Stimulated activated naive CD4-positive, alpha-beta T cell (primary cell): ENCODE results near the gene STARD8.
"Not testable (repeated sequence)": the region's sequence is repeated elsewhere in the genome, so short reads cannot be mapped to it uniquely, and the experiment has no call there.

ENCODE experiments used
- DNase-seq, 6 experiments: peaks; one replicate each; lab custom pipeline; 2025; lab: John Stamatoyannopoulos, UW

STARD8 gene

GRCh38 chrX:68658530-68658929, 11.1 kb downstream of the STARD8 start:
- no peak for DNase-seq

DNA sequence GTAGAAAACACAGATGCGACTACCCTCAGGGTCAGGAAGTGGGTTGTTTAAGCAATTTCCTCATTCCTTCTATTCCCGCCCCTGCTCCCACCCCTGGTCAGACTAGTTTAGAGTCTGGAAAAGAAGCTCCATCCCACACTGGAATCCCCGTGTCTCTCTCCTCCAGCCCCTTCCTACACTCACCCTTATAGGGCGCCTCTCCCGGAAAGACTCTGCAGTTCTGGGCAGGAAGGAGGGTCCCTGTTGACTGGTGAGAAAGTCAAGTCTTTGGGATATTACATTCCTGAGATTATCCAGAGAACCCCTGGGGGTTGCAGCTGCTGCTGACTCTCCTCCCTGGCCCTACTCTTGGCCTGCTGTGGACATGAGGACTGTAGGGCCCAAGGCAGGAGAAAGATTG, 11.9 kb downstream of the STARD8 start:
- DNase-seq: no peak

GRCh38 chrX:68659786-68660185, 12.3 kb downstream of the STARD8 start:
- no peak for DNase-seq

DNA sequence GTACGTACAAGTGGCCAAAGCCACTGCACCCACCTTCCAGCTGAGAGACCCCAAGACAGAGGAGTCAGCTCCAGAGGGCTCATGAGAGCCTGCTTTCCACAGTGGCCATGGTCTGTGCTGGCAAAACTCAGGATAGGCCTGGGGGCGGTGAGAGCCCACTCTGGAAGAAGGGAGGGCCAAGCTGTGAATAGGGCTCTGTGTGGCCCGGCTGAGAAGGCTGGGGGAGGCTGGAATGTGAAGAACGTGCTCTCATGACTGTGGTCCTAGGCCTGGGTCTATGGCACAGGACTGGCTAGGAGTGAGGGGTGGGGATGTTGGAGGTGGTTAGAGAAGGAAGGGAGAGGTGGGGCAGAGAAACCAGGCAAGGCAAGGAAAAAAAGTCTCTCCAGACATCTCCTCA, 13.3 kb downstream of the STARD8 start:
- DNase-seq: no peak

- DNase-seq: no peak
Observed at GRCh38 chrX:68665502-68665901, 18.0 kb downstream of the STARD8 start.

DNA sequence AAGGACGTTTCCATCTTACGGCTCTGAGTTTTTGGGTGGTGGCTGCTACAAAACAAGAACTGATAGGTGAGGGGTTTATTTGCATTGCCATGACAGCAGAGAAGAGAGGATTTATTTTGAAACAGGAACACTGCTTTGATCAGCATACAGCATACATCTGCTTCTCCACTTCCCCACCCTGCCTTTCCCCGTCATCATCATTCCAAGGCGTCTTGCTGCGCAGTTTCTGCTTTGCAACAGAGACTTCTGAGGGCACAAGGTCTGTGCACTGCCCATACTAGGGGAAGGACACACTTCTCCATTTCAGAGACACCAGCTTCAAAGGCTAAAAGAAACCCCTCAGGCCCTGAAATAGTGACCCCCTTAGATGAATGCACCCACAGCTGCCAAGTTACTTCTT, 19.1 kb downstream of the STARD8 start:
- no peak for DNase-seq

DNA sequence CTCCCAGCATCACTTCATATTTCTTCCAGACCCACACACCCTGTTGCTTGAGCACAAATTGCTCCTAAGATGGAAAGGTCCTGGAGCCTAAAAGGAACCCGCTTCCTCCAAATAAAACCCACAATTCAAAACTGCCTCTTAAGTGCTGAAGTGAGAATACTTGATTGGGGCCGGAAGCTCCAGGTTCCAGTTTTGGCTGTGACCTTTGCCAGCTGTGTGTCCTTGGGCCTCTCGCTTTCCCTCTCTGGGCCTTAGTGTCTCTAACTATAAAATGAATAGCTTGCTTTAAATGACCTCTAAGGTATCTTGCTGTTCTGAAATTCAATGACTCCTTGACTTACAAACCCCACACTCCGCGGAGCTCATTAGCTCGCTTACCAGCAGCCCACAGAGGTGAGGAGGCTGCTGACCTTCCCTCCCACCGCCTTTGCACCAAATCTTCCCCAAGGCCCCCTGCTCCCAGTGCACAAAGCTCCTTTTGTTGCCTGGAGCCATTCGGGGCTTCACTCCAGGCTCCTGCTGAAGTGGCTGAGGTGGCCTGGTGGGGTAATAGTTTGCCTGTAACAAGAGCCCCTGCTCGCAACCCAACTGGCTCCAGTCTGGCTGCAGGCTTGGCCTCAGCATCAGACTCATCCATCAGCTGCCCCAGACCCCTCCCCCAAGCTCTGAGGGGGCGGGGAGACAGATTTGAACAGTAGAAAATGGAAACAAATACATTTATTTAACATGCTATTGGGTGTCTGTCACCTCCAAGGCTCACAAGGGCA, 21.8 kb downstream of the STARD8 start:
- DNase-seq: no peak

DNA sequence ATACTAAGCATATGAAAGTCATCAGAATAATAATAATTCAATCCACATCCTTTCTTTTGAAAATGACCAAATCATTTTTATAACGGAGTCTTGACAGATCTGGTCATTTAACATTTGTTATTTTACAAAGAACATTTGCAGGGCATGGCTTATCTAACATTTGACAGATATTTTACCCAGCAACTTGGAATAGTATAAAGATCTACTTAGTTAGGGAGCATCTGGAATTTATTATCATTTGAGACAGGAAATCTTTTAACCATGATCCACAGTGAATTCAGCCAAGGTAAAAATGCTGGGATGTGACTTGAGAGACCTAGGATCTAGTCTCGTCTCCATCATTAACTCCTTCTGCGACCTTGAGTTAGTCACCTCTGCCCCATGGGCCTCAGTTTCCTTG, 22.4 kb downstream of the STARD8 start:
- no peak for DNase-seq

DNA sequence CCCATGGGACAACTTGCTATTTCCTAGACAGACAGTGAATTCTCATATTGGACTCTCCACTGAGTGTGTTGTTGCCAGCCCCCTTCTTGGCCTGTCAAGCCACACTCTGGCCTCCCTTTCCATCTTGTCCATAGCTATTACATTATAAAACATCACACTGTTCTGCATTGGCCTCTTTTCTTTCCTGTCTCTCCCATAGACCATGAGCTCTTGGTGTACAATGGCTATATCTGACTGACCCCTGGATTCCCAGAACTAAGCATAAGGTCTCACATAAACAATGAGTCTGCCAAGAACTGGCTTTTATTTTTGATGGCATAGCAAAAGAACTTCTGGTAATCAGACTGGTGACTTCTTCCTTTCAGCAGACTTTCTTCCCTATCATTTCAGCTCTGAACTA, 23.8 kb downstream of the STARD8 start:
- DNase-seq: no peak

DNA sequence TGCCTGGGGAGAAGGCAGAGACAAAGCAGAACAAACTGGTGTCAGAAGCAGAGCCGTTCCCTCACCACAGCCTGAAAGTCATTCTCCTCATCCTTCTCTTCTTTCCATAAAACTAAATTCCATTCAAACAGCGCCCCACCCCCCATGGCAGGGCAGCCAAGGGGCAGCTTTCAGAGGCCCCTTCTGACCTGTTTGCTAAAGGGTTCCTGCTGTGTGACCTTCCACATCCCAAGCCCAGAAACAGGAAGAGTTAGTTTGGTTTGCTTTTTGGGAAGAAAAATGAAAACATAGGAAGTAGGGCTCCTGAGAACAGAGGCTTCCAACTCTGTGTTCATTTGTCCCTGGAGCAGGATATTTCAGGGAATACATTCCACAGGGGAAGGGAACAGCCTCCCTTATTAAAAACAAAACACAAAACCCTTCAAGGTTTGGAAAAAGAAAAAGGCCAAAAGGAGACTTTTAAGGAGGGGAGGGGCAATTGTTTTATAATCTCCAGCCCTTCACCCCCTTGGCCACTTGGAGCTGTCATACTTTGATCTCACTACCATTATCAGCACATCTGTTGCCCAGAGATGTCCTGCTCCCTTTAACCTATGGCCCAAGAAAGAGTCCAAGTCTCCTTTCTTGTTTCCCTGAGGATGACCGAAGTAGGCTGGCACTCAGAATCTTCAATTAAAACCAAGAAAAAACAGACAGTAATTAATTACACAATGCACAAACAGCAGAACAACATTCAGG, 25.3 kb downstream of the STARD8 start:
- DNase-seq: no peak

GRCh38 chrX:68675571-68675970, 28.1 kb downstream of the STARD8 start:
- DNase-seq: no peak

GRCh38 chrX:68676335-68676734, 28.9 kb downstream of the STARD8 start:
- DNase-seq: no peak

GRCh38 chrX:68677998-68678397, 30.5 kb downstream of the STARD8 start:
- DNase-seq: no peak

DNA sequence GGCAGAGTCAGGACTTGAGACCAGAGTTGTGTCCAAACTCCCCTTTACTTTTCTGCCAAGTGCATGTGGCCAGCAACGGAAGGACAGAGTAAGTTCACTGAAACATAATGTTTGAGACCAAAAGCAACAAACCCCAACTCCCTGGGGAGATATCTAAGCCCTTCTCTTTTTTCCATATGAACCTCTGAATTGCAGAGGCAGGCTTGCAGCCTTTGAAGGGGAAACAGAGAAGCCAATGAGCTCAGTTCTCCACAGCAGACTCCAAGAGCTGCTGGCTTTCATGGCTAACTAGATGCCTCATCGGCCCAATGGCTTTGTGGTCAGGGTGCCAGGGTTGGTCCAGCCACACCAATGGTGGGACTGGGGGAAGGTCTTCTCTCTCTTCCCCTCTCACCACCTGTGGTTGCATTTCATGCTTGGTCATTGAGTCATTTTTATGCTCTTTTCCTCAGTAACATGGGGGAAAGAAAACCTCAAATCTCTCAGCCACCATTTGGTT, 34.0 kb downstream of the STARD8 start:
- no peak for DNase-seq

- DNase-seq: no peak
Observed at GRCh38 chrX:68682790-68683189, 35.3 kb downstream of the STARD8 start.

DNA sequence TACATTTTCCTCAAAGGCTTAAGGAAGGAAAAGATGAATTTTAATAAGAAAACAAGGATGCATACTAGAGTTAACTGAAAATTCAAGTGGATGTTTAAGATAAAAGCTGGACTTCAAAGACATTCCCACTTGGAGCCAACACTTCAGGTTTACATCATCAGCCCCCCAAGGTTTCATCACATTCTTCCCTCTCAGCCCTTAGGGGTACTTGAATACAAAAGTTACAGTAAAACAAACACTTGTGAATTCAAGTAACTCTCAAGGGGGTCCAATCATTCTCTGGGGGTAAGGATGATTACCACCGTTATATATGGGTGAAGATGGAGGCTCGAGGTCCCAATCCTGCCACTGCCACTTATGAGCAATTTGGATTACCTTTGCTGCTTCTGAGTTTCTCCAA, 36.1 kb downstream of the STARD8 start:
- DNase-seq: no peak

- no peak for DNase-seq
Observed at GRCh38 chrX:68684291-68684918, 36.9 kb downstream of the STARD8 start.

DNA sequence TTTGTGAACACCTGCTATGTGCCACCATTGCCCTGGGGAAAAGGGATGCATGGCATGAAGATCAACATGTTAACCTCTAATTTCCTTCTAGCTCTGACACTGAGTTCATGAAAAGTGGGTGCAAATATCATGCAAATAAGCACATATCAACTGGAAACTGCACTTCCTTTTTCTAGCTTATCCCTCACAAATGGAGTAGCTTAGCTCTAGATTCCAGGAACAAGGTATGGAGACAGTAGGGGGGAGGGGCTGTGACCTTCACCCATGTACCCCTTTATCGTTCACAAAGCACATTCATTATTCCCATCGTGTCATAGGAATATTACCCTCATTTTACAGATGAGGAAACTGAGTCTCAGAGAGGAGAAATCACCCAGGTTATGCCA, 37.4 kb downstream of the STARD8 start:
- no peak for DNase-seq

- DNase-seq: no peak
Observed at GRCh38 chrX:68685685-68686084, 38.2 kb downstream of the STARD8 start.

DNA sequence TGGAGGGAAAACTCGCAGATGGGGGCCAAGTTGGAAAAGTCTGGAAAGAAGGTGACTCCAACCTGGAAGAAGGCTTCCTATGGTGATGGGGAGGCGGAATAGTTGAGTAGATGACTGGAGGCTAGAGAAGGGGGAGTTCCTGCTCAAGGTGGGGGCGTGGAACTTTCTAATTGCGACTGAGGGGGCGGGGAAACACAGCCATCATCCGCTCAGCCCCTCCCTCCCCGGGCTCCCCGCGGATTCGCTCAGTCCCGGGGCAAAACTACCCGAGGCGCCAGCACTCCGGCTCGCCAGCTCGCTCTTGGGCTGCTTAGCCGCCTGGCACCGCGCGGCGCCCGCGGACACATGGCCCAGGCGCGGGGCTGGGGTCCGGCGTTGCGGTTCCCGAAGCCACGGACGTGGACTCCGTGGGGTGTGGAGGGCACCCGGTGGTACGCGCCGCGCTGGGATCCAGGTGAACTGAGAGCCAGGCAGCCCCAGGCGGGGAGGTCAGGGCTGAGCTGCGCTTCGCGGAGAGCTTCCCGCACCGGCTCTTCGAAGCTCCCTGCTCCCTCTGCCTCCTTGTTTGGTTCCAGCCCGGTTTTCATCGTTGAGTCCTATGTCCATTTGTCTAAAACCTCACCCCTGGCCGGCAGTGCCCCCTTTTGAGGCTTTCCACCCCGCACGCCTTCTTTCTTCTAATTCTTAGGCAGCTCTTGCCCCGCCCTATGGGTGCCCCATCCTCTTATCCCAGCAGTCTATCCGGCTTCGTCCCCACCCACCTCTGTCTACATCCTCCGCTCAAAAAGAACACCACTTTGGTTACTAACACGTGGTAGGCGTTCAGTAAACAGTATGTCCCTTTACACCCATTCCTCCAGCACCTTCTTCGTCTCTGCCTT, 38.9 kb downstream of the STARD8 start:
- DNase-seq: no peak

- DNase-seq: not testable (repeated sequence)
Observed at GRCh38 chrX:68688931-68689330, 41.5 kb downstream of the STARD8 start.

GRCh38 chrX:68690936-68691501, 43.6 kb downstream of the STARD8 start:
- DNase-seq: no peak
